SK-N-MC (cell line): Measurements from ENCODE around the gene LCA5.

Experiments used
- EZH2 ChIP-seq: fragments of 200-600 bp; sonication (generic); IDR thresholded peaks from one replicate; pipeline ENCODE4 v1.6.1; 2017; ENCODE audit warnings: antibody characterized with exemption
- POLR2AphosphoS5 ChIP-seq: IDR thresholded peaks from 2 replicates; pipeline ENCODE4 v1.6.1; 2012; ENCODE audit warnings: mild to moderate bottlenecking, low read depth, low read length, borderline replicate concordance

DNA sequence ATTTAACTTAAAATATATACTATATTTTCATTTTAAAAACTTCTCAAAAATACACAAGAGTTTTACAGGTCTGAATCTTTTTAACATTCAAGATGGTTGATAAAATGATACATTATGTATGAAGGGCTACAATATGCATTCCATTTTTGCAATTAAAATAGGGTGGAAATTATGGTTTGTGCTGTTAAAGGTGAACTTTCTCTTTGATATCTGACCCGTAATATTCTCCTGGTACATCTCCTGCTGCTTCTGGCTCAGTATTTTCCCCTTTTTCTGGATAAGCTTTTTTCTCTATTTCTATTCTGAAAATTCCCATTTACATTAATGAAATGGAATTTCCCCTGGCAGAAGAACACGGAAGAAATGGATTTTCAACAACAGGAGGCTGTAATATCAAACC is 27.4 kb upstream of the LCA5 start:
- TF ChIP-seq POLR2AphosphoS5 (no peak), EZH2 (no peak)
